Activated B cell treated with CpG ODN at 0.5 μM for 24 hours (primary cell): Measurements from ENCODE around the gene ARFGAP1. TPM values are rescaled to one million over a fixed set of nuclear protein-coding genes. Genes with fewer than 3 reads are reported as not detected.

ENCODE experiments used
- ATAC-seq: fragments of 200-7000 bp; cut with Tn5 transposase; one replicate; pipeline ENCODE4 v1.10.0; 2021; ENCODE audit warnings: low read depth, mild to moderate bottlenecking, moderate library complexity
- CTCF ChIA-PET: fragments of 350-600 bp; sonication (Branson Sonifier 250); formaldehyde crosslinking; loops from one replicate; lab custom pipeline; 2021; ENCODE audit warnings: antibody characterized with exemption; lab: Charles Lee
- POLR2A ChIA-PET: fragments of 350-600 bp; sonication (Branson Sonifier 250); formaldehyde crosslinking; loops from one replicate; lab custom pipeline; 2021; ENCODE audit warnings: antibody characterized with exemption; lab: Charles Lee
- DNase-seq: peaks from one replicate; pipeline ENCODE4 v3.0.0; 2022
- H3K27ac Mint-ChIP-seq: one replicate; pipeline ENCODE4 v1.8.0; 2020; ENCODE audit warnings: mixed read lengths
- H3K27me3 Mint-ChIP-seq: one replicate; pipeline ENCODE4 v1.8.0; 2021; ENCODE audit warnings: mixed read lengths
- H3K36me3 Mint-ChIP-seq: one replicate; pipeline ENCODE4 v1.8.0; 2021; ENCODE audit warnings: low read depth, mixed read lengths
- H3K4me1 Mint-ChIP-seq: one replicate; pipeline ENCODE4 v1.8.0; 2021; ENCODE audit warnings: mixed read lengths
- H3K4me3 Mint-ChIP-seq: one replicate; pipeline ENCODE4 v1.8.0; 2020; ENCODE audit warnings: mild to moderate bottlenecking, mixed read lengths
- H3K9me3 Mint-ChIP-seq: one replicate; pipeline ENCODE4 v1.8.0; 2020; ENCODE audit warnings: mixed read lengths
- intact Hi-C: fragments of 100-400 bp; cut with micrococcal nuclease; formaldehyde crosslinking; loops from one replicate; pipeline ENCODE4 v1.15.1; 2024
- total RNA-seq: library from RNA; stranded (reverse); gene quantifications from 2 replicates; pipeline ENCODE4 v1.2.3, GENCODE V29; 2022
- TF ChIP-seq, protein P1 (sequence below): fragments of 200-600 bp; IDR thresholded peaks from one replicate; pipeline ENCODE4 v1.8.0; 2022; ENCODE audit warnings: antibody characterized with exemption, mild to moderate bottlenecking

The ARFGAP1 gene
- total RNA-seq, 1 donor from 2014 or later = 85.8 TPM

DNA sequence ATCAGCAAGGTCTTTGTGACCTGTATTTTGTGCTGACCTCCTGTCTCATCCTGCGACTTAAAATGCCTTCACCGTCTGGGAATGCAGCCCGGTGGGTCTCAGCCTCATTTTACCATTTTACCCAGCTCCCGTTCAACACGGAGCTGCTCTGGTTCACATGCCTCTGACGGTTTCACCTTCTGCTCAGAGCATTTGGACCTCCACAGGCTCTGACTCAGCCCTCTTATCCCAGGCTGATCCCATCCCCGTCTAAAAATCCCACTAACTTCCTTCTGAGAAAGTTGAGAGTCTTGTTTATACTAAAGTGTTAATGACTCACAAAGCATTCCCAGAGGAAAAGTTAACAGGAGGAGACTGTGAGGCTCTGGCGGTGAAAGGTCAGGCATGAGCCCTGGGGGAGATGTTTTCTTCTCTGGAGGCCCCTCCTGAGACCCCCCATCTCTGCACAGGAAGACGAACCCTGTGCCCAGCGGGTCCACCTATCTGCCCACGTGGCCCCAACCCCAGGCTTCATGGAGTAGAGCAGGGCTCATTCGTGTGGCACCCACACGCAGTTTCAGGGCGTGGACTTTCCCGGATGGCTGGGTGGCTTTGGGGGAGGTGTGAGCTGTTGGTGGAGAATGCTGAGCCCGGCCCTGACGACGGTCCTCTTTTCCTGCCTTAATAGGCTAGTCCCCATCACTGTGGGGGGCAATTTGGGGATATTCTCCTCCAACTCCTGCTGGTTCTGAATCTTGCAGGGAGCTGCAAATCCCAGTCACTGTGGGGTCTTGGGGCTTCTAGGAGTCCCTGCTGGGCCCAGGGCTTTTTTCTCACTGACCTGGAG is 40.2 kb upstream of the ARFGAP1 start:
- ChIA-PET POLR2A (no interaction called here), CTCF (interaction anchor here (1.9 kb wide), 1 partner anchor 9 kb away, joined by 8 read pairs; no protein-coding TSS in a partner anchor)
- H3K27ac Mint-ChIP-seq = no peak overlapping the region
- intact Hi-C loops = no loop called here
- ATAC-seq = no peak
- H3K4me3 Mint-ChIP-seq = no peak overlapping the region
- no peaks in the 10 kb centered on the region for H3K36me3 Mint-ChIP-seq
- TF ChIP-seq, protein P1, sequence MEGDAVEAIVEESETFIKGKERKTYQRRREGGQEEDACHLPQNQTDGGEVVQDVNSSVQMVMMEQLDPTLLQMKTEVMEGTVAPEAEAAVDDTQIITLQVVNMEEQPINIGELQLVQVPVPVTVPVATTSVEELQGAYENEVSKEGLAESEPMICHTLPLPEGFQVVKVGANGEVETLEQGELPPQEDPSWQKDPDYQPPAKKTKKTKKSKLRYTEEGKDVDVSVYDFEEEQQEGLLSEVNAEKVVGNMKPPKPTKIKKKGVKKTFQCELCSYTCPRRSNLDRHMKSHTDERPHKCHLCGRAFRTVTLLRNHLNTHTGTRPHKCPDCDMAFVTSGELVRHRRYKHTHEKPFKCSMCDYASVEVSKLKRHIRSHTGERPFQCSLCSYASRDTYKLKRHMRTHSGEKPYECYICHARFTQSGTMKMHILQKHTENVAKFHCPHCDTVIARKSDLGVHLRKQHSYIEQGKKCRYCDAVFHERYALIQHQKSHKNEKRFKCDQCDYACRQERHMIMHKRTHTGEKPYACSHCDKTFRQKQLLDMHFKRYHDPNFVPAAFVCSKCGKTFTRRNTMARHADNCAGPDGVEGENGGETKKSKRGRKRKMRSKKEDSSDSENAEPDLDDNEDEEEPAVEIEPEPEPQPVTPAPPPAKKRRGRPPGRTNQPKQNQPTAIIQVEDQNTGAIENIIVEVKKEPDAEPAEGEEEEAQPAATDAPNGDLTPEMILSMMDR = no peak
- peaks cover 33% of the 10 kb centered on the region for H3K27me3 Mint-ChIP-seq
- H3K4me1 Mint-ChIP-seq = peaks cover 8% of the 10 kb centered on the region
- no peak for DNase-seq
- no peaks in the 10 kb centered on the region for H3K9me3 Mint-ChIP-seq

DNA sequence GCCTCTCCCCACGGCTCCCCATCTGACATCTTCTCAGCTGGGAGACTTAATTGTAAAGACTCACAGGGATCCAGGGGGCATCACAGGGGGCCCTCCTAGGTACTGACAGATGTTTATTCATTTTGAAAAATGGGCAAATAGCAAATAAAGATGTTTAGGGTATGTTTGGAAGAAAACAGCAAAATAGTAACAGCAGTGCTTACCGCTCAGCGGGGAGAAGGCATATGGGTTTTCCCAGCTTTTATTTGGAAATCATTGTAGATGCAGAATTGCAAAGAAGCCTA is 39.6 kb upstream of the ARFGAP1 start:
- DNase-seq (no peak), ATAC-seq (no peak)
- TF ChIP-seq, protein P1 = no peak
- Mint-ChIP-seq H3K4me1 (peaks cover 8% of the 10 kb centered on the region), H3K36me3 (no peaks in the 10 kb centered on the region), H3K27ac (no peak overlapping the region), H3K4me3 (no peak overlapping the region), H3K9me3 (no peaks in the 10 kb centered on the region), H3K27me3 (peaks cover 32% of the 10 kb centered on the region)
- POLR2A ChIA-PET = no interaction called here
- intact Hi-C loops = no loop called here
- CTCF ChIA-PET = interaction anchor here (1.9 kb wide), 1 partner anchor 9 kb away, joined by 8 read pairs; no protein-coding TSS in a partner anchor

DNA sequence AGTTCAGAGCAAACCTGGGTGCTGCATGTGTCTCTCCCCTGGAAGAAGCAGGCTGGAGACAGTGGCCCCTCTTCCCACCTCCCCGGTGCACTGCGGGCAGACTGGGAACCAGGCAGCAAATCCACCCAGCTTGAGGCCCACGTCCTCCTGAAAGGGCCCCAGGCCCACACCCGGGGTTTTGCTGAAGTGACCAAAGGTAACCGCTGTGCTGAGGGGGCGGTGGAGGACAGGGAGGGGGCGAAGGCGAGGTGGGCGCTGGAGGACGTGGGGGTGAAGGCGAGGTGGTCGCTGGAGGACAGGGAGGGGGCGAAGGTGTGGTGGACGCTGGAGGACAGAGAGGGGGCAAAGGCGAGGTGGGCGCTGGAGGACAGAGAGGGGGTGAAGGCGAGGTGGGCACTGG is 38.7 kb upstream of the ARFGAP1 start:
- H3K36me3 Mint-ChIP-seq = no peaks in the 10 kb centered on the region
- no peak overlapping the region for H3K27ac Mint-ChIP-seq
- H3K9me3 Mint-ChIP-seq = no peaks in the 10 kb centered on the region
- H3K4me3 Mint-ChIP-seq = no peak overlapping the region
- DNase-seq (no peak), ATAC-seq (no peak)
- ChIA-PET POLR2A (no interaction called here), CTCF (interaction anchor here (1.9 kb wide), 1 partner anchor 10 kb away, joined by 8 read pairs; no protein-coding TSS in a partner anchor)
- peaks cover 32% of the 10 kb centered on the region for H3K27me3 Mint-ChIP-seq
- intact Hi-C loops = no loop called here
- peaks cover 8% of the 10 kb centered on the region for H3K4me1 Mint-ChIP-seq
- TF ChIP-seq, protein P1 = no peak

DNA sequence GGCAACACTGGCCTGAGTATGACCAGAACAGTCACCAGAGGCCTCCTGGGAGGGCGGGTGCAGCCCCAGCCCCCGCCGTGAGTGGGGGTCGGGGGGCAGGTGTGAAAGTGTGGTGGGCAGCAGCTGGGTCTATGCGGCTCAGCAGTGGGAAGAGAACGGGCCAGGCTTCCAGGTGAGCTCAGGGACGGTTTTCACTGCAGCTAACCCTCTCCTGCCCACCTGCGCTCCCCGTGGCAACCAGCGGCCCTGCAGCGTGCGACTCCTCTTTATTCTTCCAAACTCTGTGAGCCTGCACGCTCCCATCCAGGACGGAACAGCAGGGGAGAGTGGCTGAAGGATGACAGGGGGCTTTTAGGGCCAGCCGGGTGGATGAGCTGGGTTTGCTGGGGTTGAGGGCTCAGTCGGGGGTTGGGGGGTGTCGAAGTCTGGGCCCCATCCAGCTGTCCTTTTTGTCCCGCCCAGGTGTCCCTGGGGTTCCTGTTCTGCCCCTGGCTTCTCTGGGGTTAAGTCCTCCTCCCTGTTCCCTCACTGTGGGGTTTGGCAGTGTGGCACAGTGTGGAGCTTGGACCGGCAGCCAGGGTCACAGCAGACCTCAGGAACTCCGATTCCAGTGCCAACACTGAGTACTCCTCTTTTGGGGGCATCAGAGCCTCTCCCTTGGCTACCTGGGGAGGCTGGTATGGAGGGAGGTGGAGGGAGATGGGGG is 37.8 kb upstream of the ARFGAP1 start:
- Mint-ChIP-seq H3K4me1 (peaks cover 8% of the 10 kb centered on the region), H3K27ac (no peak overlapping the region), H3K36me3 (no peaks in the 10 kb centered on the region), H3K9me3 (no peaks in the 10 kb centered on the region), H3K27me3 (peaks cover 23% of the 10 kb centered on the region), H3K4me3 (no peak overlapping the region)
- ChIA-PET POLR2A (no interaction called here), CTCF (interaction anchor here (2.1 kb wide), 1 partner anchor 11 kb away, joined by 8 read pairs; no protein-coding TSS in a partner anchor)
- ATAC-seq (no peak), DNase-seq (no peak)
- TF ChIP-seq, protein P1 = no peak
- intact Hi-C loops = no loop called here

DNA sequence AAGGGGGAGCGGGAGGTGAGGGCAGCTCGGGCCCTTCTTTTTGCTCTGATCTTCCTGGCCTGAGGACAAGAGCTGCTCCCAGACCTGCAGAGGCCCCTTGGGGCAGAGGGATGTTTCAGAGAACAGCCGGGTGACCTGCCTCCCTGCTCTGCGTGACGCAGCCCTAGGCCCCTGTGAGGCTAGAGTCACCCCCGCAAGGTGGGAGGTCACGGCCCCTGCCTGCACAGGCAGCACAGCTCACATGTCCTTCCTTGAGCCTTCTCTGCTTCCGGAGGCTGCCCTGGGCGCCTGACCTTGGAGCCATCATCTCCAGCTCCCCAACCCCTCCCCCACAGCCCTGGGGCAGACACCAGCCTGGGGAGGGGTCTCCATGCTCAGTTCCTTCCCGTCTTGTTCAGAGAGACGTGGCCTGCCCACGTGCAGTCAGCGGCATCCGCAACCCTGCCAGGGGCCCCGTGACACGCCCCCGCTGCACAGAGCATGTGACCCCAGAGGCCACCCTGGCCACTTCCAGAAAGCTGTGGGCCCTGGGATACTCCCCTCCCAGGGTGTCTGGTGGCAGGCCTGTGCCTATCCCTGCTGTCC is 37.1 kb upstream of the ARFGAP1 start, which contains the start of gene BIRC7:
Gene BIRC7 (plus strand): TSS at position 507 of the 585 bp plus-strand sequence. CDS start 192 bp downstream, outside the sequence.
- Mint-ChIP-seq H3K36me3 (no peaks in the 10 kb centered on the region), H3K4me1 (peaks cover 8% of the 10 kb centered on the region), H3K27me3 (peaks cover 17% of the 10 kb centered on the region), H3K9me3 (no peaks in the 10 kb centered on the region), H3K27ac (no peak within 1 kb of the TSS), H3K4me3 (no peak within 1 kb of the TSS)
- CTCF ChIA-PET = interaction anchor here (2.1 kb wide), 1 partner anchor 12 kb away, joined by 8 read pairs; no protein-coding TSS in a partner anchor
- POLR2A ChIA-PET = no interaction called here
- no peak for DNase-seq
- intact Hi-C loops = no loop called here
- no peak for ATAC-seq
- TF ChIP-seq, protein P1 = no peak
